ENCODE measurements around the gene COPA.

The COPA gene

GRCh38 chr1:160353223-160353622 lies 10.2 kb upstream of the COPA start:
- no peak overlapping the region for H3K27ac ChIP-seq
- peaks cover 91% of the 10 kb centered on the region for H3K36me3 ChIP-seq (replicated peaks)
- H3K4me3 ChIP-seq (ENCODE audit: low read depth, low read length): no peak overlapping the region
- DNase-seq: peak; percentile 14
- in situ Hi-C loops (cut with HindIII; ENCODE audit: low pct_ligation_motif_present, low sequenced_read_pairs): no loop called here
- H3K27me3 ChIP-seq (replicated peaks): no peaks in the 10 kb centered on the region
- no peak for TF ChIP-seq CTCF (IDR thresholded peaks at IDR 0.05; ENCODE audit: low read depth, low read length, missing control alignments)

- H3K27ac ChIP-seq: no peak overlapping the region
- peaks cover 88% of the 10 kb centered on the region for H3K36me3 ChIP-seq (replicated peaks)
- no peak overlapping the region for H3K4me3 ChIP-seq (ENCODE audit: low read depth, low read length)
- in situ Hi-C loops (cut with HindIII; ENCODE audit: low pct_ligation_motif_present, low sequenced_read_pairs): no loop called here
- no peak for DNase-seq
- no peak for TF ChIP-seq CTCF (IDR thresholded peaks at IDR 0.05; ENCODE audit: low read depth, low read length, missing control alignments)
- H3K27me3 ChIP-seq (replicated peaks): no peaks in the 10 kb centered on the region
Observed at GRCh38 chr1:160352555-160352954, 9.5 kb upstream of the COPA start.

GRCh38 chr1:160351629-160352028 lies 8.6 kb upstream of the COPA start:
- peaks cover 83% of the 10 kb centered on the region for H3K36me3 ChIP-seq (replicated peaks)
- DNase-seq: no peak
- no peak overlapping the region for H3K27ac ChIP-seq
- TF ChIP-seq CTCF (IDR thresholded peaks at IDR 0.05; ENCODE audit: low read depth, low read length, missing control alignments): no peak
- no peaks in the 10 kb centered on the region for H3K27me3 ChIP-seq (replicated peaks)
- in situ Hi-C loops (cut with HindIII; ENCODE audit: low pct_ligation_motif_present, low sequenced_read_pairs): no loop called here
- H3K4me3 ChIP-seq (ENCODE audit: low read depth, low read length): no peak overlapping the region

GRCh38 chr1:160346958-160347357 lies 3.9 kb upstream of the COPA start:
- no peak for TF ChIP-seq CTCF (IDR thresholded peaks at IDR 0.05; ENCODE audit: low read depth, low read length, missing control alignments)

GRCh38 chr1:160346463-160346862 lies 3.4 kb upstream of the COPA start:
- no peak overlapping the region for H3K4me3 ChIP-seq (ENCODE audit: low read depth, low read length)
- H3K36me3 ChIP-seq (replicated peaks): peaks cover 40% of the 10 kb centered on the region
- in situ Hi-C loops (cut with HindIII; ENCODE audit: low pct_ligation_motif_present, low sequenced_read_pairs): no loop called here
- H3K27me3 ChIP-seq (replicated peaks): no peaks in the 10 kb centered on the region
- H3K27ac ChIP-seq: no peak overlapping the region
- no peak for DNase-seq
- no peak for TF ChIP-seq CTCF (IDR thresholded peaks at IDR 0.05; ENCODE audit: low read depth, low read length, missing control alignments)

More at GRCh38 chr1:160346958-160347357, 3.9 kb upstream of the COPA start:
- Histone ChIP-seq H3K27me3 (replicated peaks) (no peaks in the 10 kb centered on the region), H3K27ac (no peak overlapping the region), H3K36me3 (replicated peaks) (peaks cover 45% of the 10 kb centered on the region), H3K4me3 (ENCODE audit: low read depth, low read length) (no peak overlapping the region)
- no peak for DNase-seq
- in situ Hi-C loops (cut with HindIII; ENCODE audit: low pct_ligation_motif_present, low sequenced_read_pairs): no loop called here

- TF ChIP-seq CTCF (IDR thresholded peaks at IDR 0.05; ENCODE audit: low read depth, low read length, missing control alignments): no peak
- Histone ChIP-seq H3K27ac (no peak overlapping the region), H3K36me3 (replicated peaks) (peaks cover 29% of the 10 kb centered on the region), H3K27me3 (replicated peaks) (no peaks in the 10 kb centered on the region), H3K4me3 (ENCODE audit: low read depth, low read length) (no peak overlapping the region)
- no peak for DNase-seq
- in situ Hi-C loops (cut with HindIII; ENCODE audit: low pct_ligation_motif_present, low sequenced_read_pairs): no loop called here
Observed at GRCh38 chr1:160344936-160345335, 1.9 kb upstream of the COPA start.

Measured in brain microvascular endothelial cell (primary cell).